Measurements from ENCODE around the gene ZDHHC21.

GRCh38 chr9:14593406-14593805 lies 99.8 kb downstream of the ZDHHC21 start:
- no peak for TF ChIP-seq NCOA2 (IDR thresholded peaks at IDR 0.05; ENCODE audit: partially characterized antibody in 2 of 2)
- TF ChIP-seq, protein P1, sequence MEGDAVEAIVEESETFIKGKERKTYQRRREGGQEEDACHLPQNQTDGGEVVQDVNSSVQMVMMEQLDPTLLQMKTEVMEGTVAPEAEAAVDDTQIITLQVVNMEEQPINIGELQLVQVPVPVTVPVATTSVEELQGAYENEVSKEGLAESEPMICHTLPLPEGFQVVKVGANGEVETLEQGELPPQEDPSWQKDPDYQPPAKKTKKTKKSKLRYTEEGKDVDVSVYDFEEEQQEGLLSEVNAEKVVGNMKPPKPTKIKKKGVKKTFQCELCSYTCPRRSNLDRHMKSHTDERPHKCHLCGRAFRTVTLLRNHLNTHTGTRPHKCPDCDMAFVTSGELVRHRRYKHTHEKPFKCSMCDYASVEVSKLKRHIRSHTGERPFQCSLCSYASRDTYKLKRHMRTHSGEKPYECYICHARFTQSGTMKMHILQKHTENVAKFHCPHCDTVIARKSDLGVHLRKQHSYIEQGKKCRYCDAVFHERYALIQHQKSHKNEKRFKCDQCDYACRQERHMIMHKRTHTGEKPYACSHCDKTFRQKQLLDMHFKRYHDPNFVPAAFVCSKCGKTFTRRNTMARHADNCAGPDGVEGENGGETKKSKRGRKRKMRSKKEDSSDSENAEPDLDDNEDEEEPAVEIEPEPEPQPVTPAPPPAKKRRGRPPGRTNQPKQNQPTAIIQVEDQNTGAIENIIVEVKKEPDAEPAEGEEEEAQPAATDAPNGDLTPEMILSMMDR (IDR thresholded peaks at IDR 0.05 in 2 of 3, conservative IDR thresholded peaks at IDR 0.05 in 1 of 3; ENCODE audit: insufficient read depth in 2 of 3, low read depth in 1 of 3, low read length in 3 of 3) = no peak
- TF ChIP-seq, protein P2, sequence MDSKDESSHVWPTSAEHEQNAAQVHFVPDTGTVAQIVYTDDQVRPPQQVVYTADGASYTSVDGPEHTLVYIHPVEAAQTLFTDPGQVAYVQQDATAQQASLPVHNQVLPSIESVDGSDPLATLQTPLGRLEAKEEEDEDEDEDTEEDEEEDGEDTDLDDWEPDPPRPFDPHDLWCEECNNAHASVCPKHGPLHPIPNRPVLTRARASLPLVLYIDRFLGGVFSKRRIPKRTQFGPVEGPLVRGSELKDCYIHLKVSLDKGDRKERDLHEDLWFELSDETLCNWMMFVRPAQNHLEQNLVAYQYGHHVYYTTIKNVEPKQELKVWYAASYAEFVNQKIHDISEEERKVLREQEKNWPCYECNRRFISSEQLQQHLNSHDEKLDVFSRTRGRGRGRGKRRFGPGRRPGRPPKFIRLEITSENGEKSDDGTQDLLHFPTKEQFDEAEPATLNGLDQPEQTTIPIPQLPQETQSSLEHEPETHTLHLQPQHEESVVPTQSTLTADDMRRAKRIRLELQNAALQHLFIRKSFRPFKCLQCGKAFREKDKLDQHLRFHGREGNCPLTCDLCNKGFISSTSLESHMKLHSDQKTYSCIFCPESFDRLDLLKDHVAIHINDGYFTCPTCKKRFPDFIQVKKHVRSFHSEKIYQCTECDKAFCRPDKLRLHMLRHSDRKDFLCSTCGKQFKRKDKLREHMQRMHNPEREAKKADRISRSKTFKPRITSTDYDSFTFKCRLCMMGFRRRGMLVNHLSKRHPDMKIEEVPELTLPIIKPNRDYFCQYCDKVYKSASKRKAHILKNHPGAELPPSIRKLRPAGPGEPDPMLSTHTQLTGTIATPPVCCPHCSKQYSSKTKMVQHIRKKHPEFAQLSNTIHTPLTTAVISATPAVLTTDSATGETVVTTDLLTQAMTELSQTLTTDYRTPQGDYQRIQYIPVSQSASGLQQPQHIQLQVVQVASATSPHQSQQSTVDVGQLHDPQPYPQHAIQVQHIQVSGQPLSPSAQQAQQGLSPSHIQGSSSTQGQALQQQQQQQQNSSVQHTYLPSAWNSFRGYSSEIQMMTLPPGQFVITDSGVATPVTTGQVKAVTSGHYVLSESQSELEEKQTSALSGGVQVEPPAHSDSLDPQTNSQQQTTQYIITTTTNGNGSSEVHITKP (IDR thresholded peaks at IDR 0.05; ENCODE audit: partially characterized antibody) = no peak

Measured in K562 (cell line).